H1 (cell line): ENCODE results near the gene APLP2. TPM values are rescaled to one million over a fixed set of nuclear protein-coding genes. Genes with fewer than 3 reads are reported as not detected.

ENCODE experiments used
- CHD7 ChIP-seq: fragments of 300-600 bp; sonication (generic); IDR thresholded peaks from 2 replicates; pipeline ENCODE4 v1.7.1; 2012; ENCODE audit warnings: low read length, moderate library complexity, mild to moderate bottlenecking, inconsistent platforms; ENCODE audit not compliant: insufficient replicate concordance
- EZH2 ChIP-seq: fragments of 200-600 bp; sonication (generic); IDR thresholded peaks from 2 replicates; pipeline ENCODE4 v1.7.1; 2012; ENCODE audit warnings: low read depth, mild to moderate bottlenecking, moderate library complexity, low read length, inconsistent platforms; ENCODE audit not compliant: severe bottlenecking
- KDM4A ChIP-seq: IDR thresholded peaks from one replicate; pipeline ENCODE4 v1.7.1; 2012; ENCODE audit warnings: low read depth, mild to moderate bottlenecking, moderate library complexity, low read length, inconsistent platforms; ENCODE audit not compliant: severe bottlenecking
- RXRA ChIP-seq: IDR thresholded peaks from 2 replicates; pipeline ENCODE4 v1.6.1; 2011; ENCODE audit warnings: low read depth, mild to moderate bottlenecking, low read length, moderate library complexity; ENCODE audit not compliant: insufficient read depth
- SRF ChIP-seq: IDR thresholded peaks from 2 replicates; pipeline ENCODE4 v1.6.1; 2011; ENCODE audit warnings: mild to moderate bottlenecking, low read depth, low read length, moderate library complexity
- TEAD4 ChIP-seq: IDR thresholded peaks from 2 replicates; pipeline ENCODE4 v1.6.1; 2012; ENCODE audit warnings: low read depth, low read length, inconsistent platforms, mixed read lengths
- polyA plus RNA-seq, 7 experiments: library from polyadenylated mRNA; depleted of rRNA in 3 of 7; stranded (reverse) in 5 of 7; unstranded in 2 of 7; fragments of >200 nt in 5 of 7; fragments of 200-250 nt in 2 of 7; gene quantifications; 1 replicate in 5 of 7; 2 replicates in 1 of 7; 4 replicates in 1 of 7; pipeline versions ENCODE4 v1.2.1 to v1.2.3, GENCODE V29; 2011 to 2013; ENCODE audit warnings: missing spikeins in 2 of 7, mixed read lengths in 2 of 7
- total RNA-seq: library from RNA; stranded (reverse); fragmentation: NEBNext Ultra II Directional; extraction: Animal tissue kit (Norgen Biotek cat#: 25700); gene quantifications from 2 replicates; pipeline ENCODE4 v1.2.1, GENCODE V29; 2021

The APLP2 gene
- total and polyA plus RNA-seq, 2 of the 8 experiments (the other 6 are each of a cell fraction or from before 2014, with no cell fraction given), result 222 to 315 TPM

DNA sequence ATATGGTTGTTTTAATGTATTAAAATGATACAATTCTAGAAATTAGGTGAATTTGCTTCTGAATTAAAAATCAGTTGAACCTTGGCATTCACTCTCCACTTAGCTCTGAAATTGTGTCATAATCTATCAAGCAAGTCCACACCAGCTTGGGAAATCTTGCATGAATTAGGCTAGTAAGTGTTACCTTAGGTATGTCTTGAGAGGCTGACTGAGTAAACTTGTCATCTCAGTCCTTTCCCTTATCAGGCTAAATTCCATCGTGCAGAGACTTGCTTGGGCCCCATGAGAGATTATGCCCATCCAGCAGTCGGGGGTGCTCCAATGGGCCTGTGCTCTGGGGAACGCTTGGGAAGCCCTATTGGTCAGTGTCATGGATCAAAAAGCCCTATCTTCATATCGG is 55.9 kb downstream of the APLP2 start (continued):
- TF ChIP-seq CHD7 (no peak), KDM4A (no peak), TEAD4 (no peak), EZH2 (no peak), RXRA (no peak), SRF (no peak)
